ENCODE data around the gene RAB6B. TPM values are rescaled to one million over a fixed set of nuclear protein-coding genes. Genes with fewer than 3 reads are reported as not detected.
A peak's percentile ranks its signal among the peaks of the same experiment; 100 is the strongest.

RAB6B gene
- total and polyA plus RNA-seq, 2 experiments from 2014 or later = 2.6 to 3.0 TPM

DNA sequence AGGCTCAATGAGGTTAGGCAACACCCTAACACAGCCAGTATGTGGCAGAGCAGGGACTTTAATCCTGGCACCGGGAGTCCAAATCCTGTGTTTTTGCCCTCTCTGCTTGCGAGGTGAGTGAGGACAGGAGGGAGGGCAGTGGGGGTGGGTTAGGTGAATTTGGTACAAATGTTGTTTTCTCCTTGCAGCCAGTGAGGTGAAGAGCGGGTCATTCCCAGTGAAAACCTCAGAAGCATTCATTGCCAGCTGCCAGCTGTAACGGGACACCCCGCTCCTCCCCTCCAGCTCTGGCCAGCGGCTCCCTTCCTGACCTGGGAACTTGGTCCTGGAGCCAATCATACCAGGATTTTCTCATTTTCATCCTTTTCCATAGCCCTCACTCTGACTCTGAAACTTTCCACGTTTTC, 45.7 kb upstream of the RAB6B start:
- H3K27ac ChIP-seq = no peak overlapping the region
- H3K9me3 ChIP-seq (ENCODE audit: low read depth) = no peaks in the 10 kb centered on the region
- TF ChIP-seq, protein P1, sequence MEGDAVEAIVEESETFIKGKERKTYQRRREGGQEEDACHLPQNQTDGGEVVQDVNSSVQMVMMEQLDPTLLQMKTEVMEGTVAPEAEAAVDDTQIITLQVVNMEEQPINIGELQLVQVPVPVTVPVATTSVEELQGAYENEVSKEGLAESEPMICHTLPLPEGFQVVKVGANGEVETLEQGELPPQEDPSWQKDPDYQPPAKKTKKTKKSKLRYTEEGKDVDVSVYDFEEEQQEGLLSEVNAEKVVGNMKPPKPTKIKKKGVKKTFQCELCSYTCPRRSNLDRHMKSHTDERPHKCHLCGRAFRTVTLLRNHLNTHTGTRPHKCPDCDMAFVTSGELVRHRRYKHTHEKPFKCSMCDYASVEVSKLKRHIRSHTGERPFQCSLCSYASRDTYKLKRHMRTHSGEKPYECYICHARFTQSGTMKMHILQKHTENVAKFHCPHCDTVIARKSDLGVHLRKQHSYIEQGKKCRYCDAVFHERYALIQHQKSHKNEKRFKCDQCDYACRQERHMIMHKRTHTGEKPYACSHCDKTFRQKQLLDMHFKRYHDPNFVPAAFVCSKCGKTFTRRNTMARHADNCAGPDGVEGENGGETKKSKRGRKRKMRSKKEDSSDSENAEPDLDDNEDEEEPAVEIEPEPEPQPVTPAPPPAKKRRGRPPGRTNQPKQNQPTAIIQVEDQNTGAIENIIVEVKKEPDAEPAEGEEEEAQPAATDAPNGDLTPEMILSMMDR (IDR thresholded peaks at IDR 0.05; ENCODE audit: low read depth, low read length) = no peak
- H3K27me3 ChIP-seq = no peaks in the 10 kb centered on the region
- H3K4me1 ChIP-seq (ENCODE audit: low read depth) = peaks cover 3% of the 10 kb centered on the region
- peak; percentile 39 to 78 for DNase-seq (ENCODE audit: low read depth in 1 of 2, low spot score in 1 of 2)
- no peak overlapping the region for H3K4me3 ChIP-seq
- H3K36me3 ChIP-seq = no peaks in the 10 kb centered on the region

DNA sequence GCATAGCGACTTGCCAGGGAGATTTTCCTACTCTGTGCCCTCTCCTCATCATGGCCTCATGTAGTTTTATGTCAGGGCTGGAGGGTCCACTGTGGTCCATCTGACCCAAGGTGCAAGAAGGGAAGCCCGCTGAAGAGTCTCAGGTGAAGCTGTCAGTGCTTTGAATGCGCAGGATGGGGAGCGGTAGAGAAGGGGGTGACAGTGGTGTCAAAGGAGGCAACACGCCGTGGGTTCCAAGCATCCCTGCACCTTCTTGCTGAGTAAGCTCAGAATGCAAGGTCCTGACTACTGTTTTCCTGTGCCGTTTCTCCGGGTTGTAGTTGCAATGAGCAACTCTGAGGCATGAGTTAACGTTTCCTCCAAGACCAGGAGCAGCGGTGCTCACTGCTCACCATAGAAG, 44.9 kb upstream of the RAB6B start:
- no peaks in the 10 kb centered on the region for H3K36me3 ChIP-seq

DNA sequence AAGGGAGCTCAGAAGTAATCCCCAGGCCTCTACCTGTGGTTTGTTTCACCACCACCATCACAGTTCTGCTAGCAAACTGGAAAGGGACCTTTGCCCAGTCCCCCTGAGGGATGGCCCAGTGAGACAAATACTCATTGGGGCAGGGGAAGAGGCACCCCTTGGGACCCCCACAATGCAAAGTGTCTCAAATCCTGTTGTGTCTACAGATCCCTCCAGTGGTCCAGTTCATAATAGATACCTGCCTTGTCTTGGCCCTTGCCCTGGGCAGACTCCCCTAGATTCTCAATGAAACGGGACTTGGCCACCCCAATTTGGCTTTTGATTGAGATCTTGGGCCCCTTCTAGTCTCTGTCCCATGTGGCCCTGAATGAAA, 43.8 kb upstream of the RAB6B start:
- Histone ChIP-seq H3K36me3 (no peaks in the 10 kb centered on the region), H3K27ac (no peak overlapping the region), H3K4me3 (no peak overlapping the region), H3K9me3 (ENCODE audit: low read depth) (no peaks in the 10 kb centered on the region), H3K4me1 (ENCODE audit: low read depth) (peaks cover 3% of the 10 kb centered on the region), H3K27me3 (no peaks in the 10 kb centered on the region)
- TF ChIP-seq, protein P1 (IDR thresholded peaks at IDR 0.05; ENCODE audit: low read depth, low read length) = no peak
- DNase-seq (ENCODE audit: low read depth in 1 of 2, low spot score in 1 of 2) = no peak

More for the DNA sequence above, 44.9 kb upstream of the RAB6B start:
- H3K9me3 ChIP-seq (ENCODE audit: low read depth) = no peaks in the 10 kb centered on the region
- H3K27ac ChIP-seq = no peak overlapping the region
- no peak overlapping the region for H3K4me3 ChIP-seq
- no peaks in the 10 kb centered on the region for H3K27me3 ChIP-seq
- H3K4me1 ChIP-seq (ENCODE audit: low read depth) = peaks cover 3% of the 10 kb centered on the region
- DNase-seq (ENCODE audit: low read depth in 1 of 2, low spot score in 1 of 2) = no peak
- TF ChIP-seq, protein P1 (IDR thresholded peaks at IDR 0.05; ENCODE audit: low read depth, low read length) = no peak

DNA sequence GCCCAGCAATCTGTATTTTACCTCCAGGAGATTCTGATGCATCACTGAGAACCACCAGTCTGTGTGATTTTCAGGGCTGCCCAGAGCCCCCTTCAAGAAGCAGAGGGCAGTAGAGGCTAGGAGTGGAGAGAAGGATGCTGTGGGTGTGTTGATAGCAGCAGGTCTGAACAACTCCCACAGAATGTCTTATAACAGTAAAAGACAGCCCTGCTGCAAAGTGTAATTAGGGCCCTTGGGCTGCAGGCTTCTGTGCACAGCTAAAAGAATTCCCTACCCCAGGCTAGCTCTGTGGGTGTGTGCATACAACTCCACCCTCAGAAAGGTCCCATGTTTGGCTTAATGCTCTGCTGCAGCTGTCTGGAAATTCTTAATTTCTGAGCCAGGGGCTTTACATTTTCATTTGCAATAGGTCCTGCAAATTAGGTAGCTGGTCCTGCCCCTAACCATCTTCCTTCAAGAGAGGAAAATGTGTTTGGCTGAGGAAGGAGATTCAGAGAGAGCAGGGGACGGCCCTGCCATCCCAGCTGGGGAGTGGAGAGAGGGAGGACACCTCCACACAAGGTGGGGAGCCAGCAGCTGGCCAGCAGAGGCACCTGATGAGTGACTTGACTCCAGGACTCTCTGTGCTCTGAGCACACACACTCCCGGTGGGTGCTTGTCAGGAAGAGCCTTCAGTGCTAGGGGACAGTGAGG, 43.2 kb upstream of the RAB6B start:
- no peaks in the 10 kb centered on the region for H3K9me3 ChIP-seq (ENCODE audit: low read depth)
- H3K4me1 ChIP-seq (ENCODE audit: low read depth) = peaks cover 3% of the 10 kb centered on the region
- no peaks in the 10 kb centered on the region for H3K36me3 ChIP-seq
- no peak overlapping the region for H3K4me3 ChIP-seq
- DNase-seq (ENCODE audit: low read depth in 1 of 2, low spot score in 1 of 2) = peak in 1 of 2 donors; percentile 50
- TF ChIP-seq, protein P1 (IDR thresholded peaks at IDR 0.05; ENCODE audit: low read depth, low read length) = peak; percentile 30
- no peaks in the 10 kb centered on the region for H3K27me3 ChIP-seq
- H3K27ac ChIP-seq = no peak overlapping the region

DNA sequence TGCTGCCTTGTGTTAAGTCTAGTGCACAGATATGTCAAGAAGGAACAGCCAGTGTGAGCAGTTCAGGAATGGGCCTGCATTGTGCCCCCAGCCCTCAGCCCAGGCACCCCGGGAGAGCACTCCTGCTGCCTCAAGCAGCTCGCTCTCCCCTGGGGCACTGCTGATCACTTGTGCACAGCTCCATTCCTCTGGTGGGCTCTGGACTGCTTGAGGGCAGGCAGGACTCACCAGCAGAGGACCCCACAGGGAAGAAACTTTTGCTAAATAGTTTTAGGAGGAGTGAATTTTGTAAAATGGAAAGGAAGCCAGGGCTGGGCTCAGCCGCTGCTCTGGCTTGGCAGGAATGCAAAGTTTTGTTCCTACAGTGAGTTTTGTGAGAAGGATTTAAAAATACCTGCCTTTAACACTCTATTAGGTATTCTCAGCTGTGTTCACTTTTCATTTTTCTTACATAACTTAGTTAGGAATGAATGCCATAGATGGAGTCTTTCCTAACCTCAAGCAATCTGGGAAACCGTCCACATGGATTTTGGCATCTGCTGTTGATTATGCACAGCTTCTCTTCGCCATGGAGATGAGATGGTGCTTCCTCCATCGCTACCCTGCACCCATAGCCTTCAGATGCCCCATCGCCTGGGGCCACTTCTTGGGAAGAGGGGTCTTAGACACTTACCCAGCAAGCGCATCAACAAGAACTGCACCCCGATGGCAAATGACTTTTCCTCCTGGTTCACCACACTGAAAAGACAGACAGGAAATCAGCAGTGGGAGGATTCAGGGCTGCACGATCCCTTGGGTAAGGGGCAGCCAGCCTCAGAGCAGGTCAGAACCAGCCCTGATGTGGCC, 42.3 kb upstream of the RAB6B start:
- peak in 1 of 2 donors; percentile 84 for DNase-seq (ENCODE audit: low read depth in 1 of 2, low spot score in 1 of 2)
- H3K9me3 ChIP-seq (ENCODE audit: low read depth) = no peaks in the 10 kb centered on the region
- H3K27ac ChIP-seq = no peak overlapping the region
- peaks cover 3% of the 10 kb centered on the region for H3K4me1 ChIP-seq (ENCODE audit: low read depth)
- TF ChIP-seq, protein P1 (IDR thresholded peaks at IDR 0.05; ENCODE audit: low read depth, low read length) = no peak
- H3K4me3 ChIP-seq = no peak overlapping the region
- H3K36me3 ChIP-seq = no peaks in the 10 kb centered on the region
- no peaks in the 10 kb centered on the region for H3K27me3 ChIP-seq

All from cardiac muscle cell (in vitro differentiated cells and primary cell).